HepG2 (cell line): Measurements from ENCODE around the gene HIVEP2. TPM values are rescaled to one million over a fixed set of nuclear protein-coding genes. Genes with fewer than 3 reads are reported as not detected.

Experiments used
- ATAC-seq: fragments of 200-7000 bp; cut with Tn5 transposase; 3 replicates; pipeline ENCODE4 v1.9.1; 2020; ENCODE audit warnings: mild to moderate bottlenecking, moderate library complexity
- BruUV-seq: library from RNA; stranded (reverse); fragments of 400-500 nt; replicated peaks from 2 replicates; lab custom pipeline; 2021; lab: Mats Ljungman, UMichigan
- CTCF ChIA-PET: fragments of 300-600 bp; formaldehyde crosslinking; extraction: SDS; loops from one replicate; lab custom pipeline; 2021; ENCODE audit warnings: low total read pairs, inconsistent platforms, low intra/inter-chr PET ratio; lab: Yijun Ruan, JAX
- POLR2A ChIA-PET: fragments of 350-600 bp; sonication (Branson Sonifier 250); formaldehyde crosslinking; loops from one replicate; lab custom pipeline; 2020; ENCODE audit warnings: antibody characterized with exemption, inconsistent platforms; lab: Yijun Ruan, JAX
- DNase-seq: peaks from one replicate; pipeline ENCODE4 v3.0.0-alpha.2; 2015; ENCODE audit warnings: low spot score
- FAIRE-seq: peaks from 3 replicates; lab custom pipeline; 2011; peaks lifted over from hg19 to GRCh38; lab: Jason Lieb, UNC
- H2AFZ ChIP-seq: one replicate; pipeline ENCODE4 v1.6.1; 2011; ENCODE audit warnings: low read length, inconsistent platforms
- H3K27ac ChIP-seq: fragments of 300-600 bp; 3 replicates; pipeline ENCODE4 v1.8.0; 2011; ENCODE audit warnings: mixed run types, mild to moderate bottlenecking, mixed read lengths, low read length, inconsistent platforms; ENCODE audit not compliant: insufficient read depth; ENCODE audit errors: extremely low read length
- H3K27me3 ChIP-seq, 2 experiments: fragments of 200-600 bp in 1 of 2; 2 replicates in 1 of 2; 3 replicates in 1 of 2; pipeline versions ENCODE4 v1.6.0 to v1.8.0; 2011; ENCODE audit warnings: low read length in 2 of 2, mild to moderate bottlenecking in 2 of 2, moderate library complexity in 2 of 2, inconsistent platforms in 1 of 2; ENCODE audit not compliant: insufficient read depth in 2 of 2, control insufficient read depth in 1 of 2
- H3K36me3 ChIP-seq, 2 experiments: fragments of 200-600 bp in 1 of 2; replicated peaks in 1 of 2; 2 replicates in 1 of 2; 3 replicates in 1 of 2; pipeline versions ENCODE4 v1.5.1 to v1.8.0; 2011; ENCODE audit warnings: low read length in 2 of 2, inconsistent platforms in 1 of 2; ENCODE audit not compliant: insufficient read depth in 2 of 2, control insufficient read depth in 1 of 2
- H3K4me1 ChIP-seq: 2 replicates; pipeline ENCODE4 v1.5.1; 2012; ENCODE audit warnings: low read length, inconsistent platforms; ENCODE audit not compliant: insufficient read depth
- H3K4me2 ChIP-seq: 2 replicates; pipeline ENCODE4 v1.6.0; 2011; ENCODE audit warnings: low read depth, low read length, inconsistent platforms
- H3K4me3 ChIP-seq, 3 experiments: fragments of 200-600 bp in 1 of 3; sonication (generic), shearing (Covaris generic) in 1 of 3; replicated peaks in 1 of 3; 2 replicates each; pipeline ENCODE4 v1.5.1; 2011 to 2016; ENCODE audit warnings: low read length in 3 of 3, inconsistent platforms in 2 of 3, low read depth in 2 of 3, mild to moderate bottlenecking in 2 of 3, control low read depth in 1 of 3, mixed read lengths in 1 of 3; ENCODE audit not compliant: insufficient read depth in 1 of 3
- H3K79me2 ChIP-seq: one replicate; pipeline ENCODE4 v1.6.1; 2011; ENCODE audit warnings: low read length, inconsistent platforms; ENCODE audit not compliant: insufficient read depth
- H3K9ac ChIP-seq: 2 replicates; pipeline ENCODE4 v1.6.0; 2011; ENCODE audit warnings: mild to moderate bottlenecking, low read depth, low read length, inconsistent platforms; ENCODE audit not compliant: insufficient read depth
- H3K9me3 ChIP-seq: 2 replicates; pipeline ENCODE4 v1.5.1; 2012; ENCODE audit warnings: mild to moderate bottlenecking, low read length
- H4K20me1 ChIP-seq: 2 replicates; pipeline ENCODE4 v1.6.0; 2011; ENCODE audit warnings: inconsistent platforms, mild to moderate bottlenecking, low read length, moderate library complexity; ENCODE audit not compliant: insufficient read depth
- BCL6 ChIP-seq: IDR thresholded peaks from 2 replicates; pipeline ENCODE4 v1.6.1; 2016; ENCODE audit warnings: missing genetic modification reagents, missing compliant biosample characterization
- SNAPC2 ChIP-seq: sonication (generic); formaldehyde crosslinking; IDR thresholded peaks from 2 replicates; pipeline ENCODE4 v1.8.1; 2022; ENCODE audit warnings: mild to moderate bottlenecking, missing genetic modification reagents
- STAT5B ChIP-seq: sonication (generic); formaldehyde crosslinking; IDR thresholded peaks from 2 replicates; pipeline ENCODE4 v1.4.0; 2020; ENCODE audit warnings: missing genetic modification reagents
- ZBTB38 ChIP-seq: sonication (generic); formaldehyde crosslinking; IDR thresholded peaks from 2 replicates; pipeline ENCODE4 v1.5.1; 2020; ENCODE audit warnings: mild to moderate bottlenecking, missing genetic modification reagents
- WGBS: methylation state at CpG from one replicate; pipeline ENCODE4 v1.1.6; 2017; ENCODE audit warnings: low lambda C conversion rate; 5-methylcytosine and 5-hydroxymethylcytosine counted together
- in situ Hi-C: cut with HindIII; loops from 2 replicates; pipeline ENCODE4 v1.10.0; 2017; ENCODE audit warnings: low pct_unique_long_range_greater_than_20kb; ENCODE audit not compliant: extremely low pct_ligation_motif_present
- intact Hi-C: fragments of 100-400 bp; cut with micrococcal nuclease; formaldehyde crosslinking; loops from one replicate; pipeline ENCODE4 v1.10.0; 2022; ENCODE audit not compliant: unreplicated experiment
- polyA plus RNA-seq, 8 experiments: library from polyadenylated mRNA; depleted of rRNA in 3 of 8; stranded (reverse) in 7 of 8; unstranded in 1 of 8; fragments of >200 nt; fragmentation: Illumina TruSeq in 4 of 8; extraction: Trizol in 4 of 8; gene quantifications; 2 replicates each; pipeline versions ENCODE4 v1.2.1 to v1.2.3, GENCODE V29; 2011 to 2016; ENCODE audit warnings: low read depth in 4 of 8, missing spikeins in 1 of 8, mixed read lengths in 1 of 8; ENCODE audit not compliant: insufficient read depth in 1 of 8
- total RNA-seq, 5 experiments: library from RNA; depleted of rRNA; stranded (reverse); fragments of >200 nt; fragmentation: Illumina TruSeq; extraction: Trizol; gene quantifications; 2 replicates each; pipeline ENCODE4 v1.2.3, GENCODE V29; 2016; ENCODE audit warnings: low read depth in 1 of 5
- TF ChIP-seq, protein P1 (sequence below): sonication (generic); formaldehyde crosslinking; conservative IDR thresholded peaks from 2 replicates; pipeline ENCODE4 v1.8.0; 2022; ENCODE audit warnings: missing genetic modification reagents
- TF ChIP-seq, protein P2 (sequence below): sonication (generic); formaldehyde crosslinking; IDR thresholded peaks from 2 replicates; pipeline ENCODE4 v1.4.0; 2020; ENCODE audit warnings: missing genetic modification reagents, low read depth, mild to moderate bottlenecking, borderline replicate concordance

The HIVEP2 gene
- total and polyA plus RNA-seq, 2 of the 13 experiments (the other 11 are each of a cell fraction or from before 2014, with no cell fraction given): 3.4 to 12.9 TPM

DNA sequence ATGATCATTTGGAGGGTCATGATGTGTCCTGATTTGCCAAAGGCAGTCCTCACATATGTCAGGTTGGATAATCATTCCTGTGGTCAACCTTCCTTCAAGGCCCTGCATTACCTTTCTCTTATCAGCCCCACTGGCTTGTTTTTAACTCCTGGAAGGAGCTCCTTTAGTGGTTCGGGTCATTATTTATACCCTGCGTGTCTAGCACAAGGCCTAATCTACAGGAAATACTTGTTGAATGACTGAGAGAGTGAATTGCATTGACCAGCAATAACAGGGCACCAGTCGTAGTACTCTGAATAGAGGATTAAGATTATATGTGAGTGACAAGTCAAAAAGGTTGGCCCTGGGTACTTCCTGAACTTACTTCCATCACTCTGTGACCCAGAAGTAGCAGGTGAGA, 4.5 kb downstream of the HIVEP2 start:
- no peak for FAIRE-seq
- H3K79me2 ChIP-seq: peaks cover 74% of the 10 kb centered on the region
- H3K27me3 ChIP-seq: no peaks in the 10 kb centered on the region; a peak in 1 of 5 replicates
- H3K4me2 ChIP-seq: no peak overlapping the region
- peaks cover 28% of the 10 kb centered on the region for H3K4me1 ChIP-seq
- H3K27ac ChIP-seq: no peak overlapping the region
- TF ChIP-seq, protein P1, sequence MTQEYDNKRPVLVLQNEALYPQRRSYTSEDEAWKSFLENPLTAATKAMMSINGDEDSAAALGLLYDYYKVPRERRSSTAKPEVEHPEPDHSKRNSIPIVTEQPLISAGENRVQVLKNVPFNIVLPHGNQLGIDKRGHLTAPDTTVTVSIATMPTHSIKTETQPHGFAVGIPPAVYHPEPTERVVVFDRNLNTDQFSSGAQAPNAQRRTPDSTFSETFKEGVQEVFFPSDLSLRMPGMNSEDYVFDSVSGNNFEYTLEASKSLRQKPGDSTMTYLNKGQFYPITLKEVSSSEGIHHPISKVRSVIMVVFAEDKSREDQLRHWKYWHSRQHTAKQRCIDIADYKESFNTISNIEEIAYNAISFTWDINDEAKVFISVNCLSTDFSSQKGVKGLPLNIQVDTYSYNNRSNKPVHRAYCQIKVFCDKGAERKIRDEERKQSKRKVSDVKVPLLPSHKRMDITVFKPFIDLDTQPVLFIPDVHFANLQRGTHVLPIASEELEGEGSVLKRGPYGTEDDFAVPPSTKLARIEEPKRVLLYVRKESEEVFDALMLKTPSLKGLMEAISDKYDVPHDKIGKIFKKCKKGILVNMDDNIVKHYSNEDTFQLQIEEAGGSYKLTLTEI (CRISPR knock-in tag): no peak
- TF ChIP-seq BCL6 (no peak), SNAPC2 (no peak), STAT5B (CRISPR knock-in tag) (no peak), ZBTB38 (CRISPR knock-in tag) (no peak)
- TF ChIP-seq, protein P2, sequence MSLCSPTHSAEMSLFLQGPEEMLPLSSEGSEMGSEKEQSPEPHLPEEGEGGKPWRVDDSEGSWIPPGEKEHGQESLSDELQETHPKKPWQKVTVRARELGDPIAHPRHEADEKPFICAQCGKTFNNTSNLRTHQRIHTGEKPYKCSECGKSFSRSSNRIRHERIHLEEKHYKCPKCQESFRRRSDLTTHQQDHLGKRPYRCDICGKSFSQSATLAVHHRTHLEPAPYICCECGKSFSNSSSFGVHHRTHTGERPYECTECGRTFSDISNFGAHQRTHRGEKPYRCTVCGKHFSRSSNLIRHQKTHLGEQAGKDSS (CRISPR knock-in tag): no peak
- H3K9ac ChIP-seq: no peak overlapping the region
- peaks cover 39% of the 10 kb centered on the region; the same call in 1 of the 2 replicates for H4K20me1 ChIP-seq
- 94% methylated on average over 3 of the region's 3 CpGs for WGBS
- BruUV-seq: no TSS peak
- H2AFZ ChIP-seq: no peak overlapping the region
- no peaks in the 10 kb centered on the region for H3K9me3 ChIP-seq
- no peak for DNase-seq
- ATAC-seq: no peak
- H3K36me3 ChIP-seq: no peaks in the 10 kb centered on the region
- ChIA-PET POLR2A (interaction anchor here (2.2 kb wide), 1 partner anchor 13 kb away, joined by 9 read pairs; no protein-coding TSS in a partner anchor), CTCF (no interaction called here)
- no peak overlapping the region for H3K4me3 ChIP-seq
- intact Hi-C loops (loop anchor here (5.0 to 10.0 kb wide), 2 partner anchors 53 to 454 kb away; no protein-coding TSS in a partner anchor), in situ Hi-C loops (loop anchor here (10.0 kb wide), 1 partner anchor 474 kb away; no protein-coding TSS in a partner anchor)
